K562 (cell line): Measurements from ENCODE around the gene PODXL2.

Experiments
- CEBPB ChIP-seq: fragments of 450-650 bp; IDR thresholded peaks from 2 replicates; pipeline ENCODE4 v1.6.1; 2016; ENCODE audit warnings: missing genetic modification characterization, missing compliant biosample characterization
- CTCF ChIP-seq, 3 experiments: IDR thresholded peaks in 2 of 3; conservative IDR thresholded peaks in 1 of 3; 2 replicates each; pipeline ENCODE4 v1.5.1; 2011 to 2012; ENCODE audit warnings: low read length in 3 of 3, mild to moderate bottlenecking in 3 of 3, control low read depth in 2 of 3, improper control_type of control experiment in 1 of 3, inconsistent platforms in 1 of 3, low read depth in 1 of 3, mixed read lengths in 1 of 3, moderate library complexity in 1 of 3; ENCODE audit not compliant: insufficient read depth in 2 of 3
- ESRRB ChIP-seq: fragments of 250-450 bp; sonication (Bioruptor Pico); IDR thresholded peaks from 2 replicates; pipeline ENCODE4 v1.5.0; 2020; ENCODE audit warnings: mild to moderate bottlenecking, moderate library complexity, borderline replicate concordance
- HMBOX1 ChIP-seq: sonication (generic); IDR thresholded peaks from 2 replicates; pipeline ENCODE4 v1.6.1; 2016
- TAF1 ChIP-seq: IDR thresholded peaks from 2 replicates; pipeline ENCODE4 v1.6.1; 2011; ENCODE audit warnings: mild to moderate bottlenecking, low read length, moderate library complexity; ENCODE audit not compliant: insufficient read depth, control insufficient read depth, severe bottlenecking; ENCODE audit errors: extremely low read depth
- ZNF224 ChIP-seq: sonication (generic); formaldehyde crosslinking; IDR thresholded peaks from 2 replicates; pipeline ENCODE4 v1.8.0; 2022; ENCODE audit warnings: mild to moderate bottlenecking, missing genetic modification reagents

GRCh38 chr3:127595303-127595702 is 33.7 kb upstream of the PODXL2 start:
- TF ChIP-seq CTCF (IDR thresholded peaks at IDR 0.05 in 2 of 3, conservative IDR thresholded peaks at IDR 0.05 in 1 of 3; ENCODE audit: insufficient read depth in 2 of 3, low read depth in 1 of 3, low read length in 3 of 3) (no peak), CEBPB (tag) (no peak), HMBOX1 (no peak), TAF1 (no peak), ESRRB (CRISPR knock-in tag) (no peak), ZNF224 (CRISPR knock-in tag) (no peak)
